OCI-LY1 (cell line): ENCODE measurements around the gene DYDC2.

Source experiments
- H2AFZ ChIP-seq: fragments of 200-600 bp; sonication (generic), shearing (Covaris generic); 2 replicates; pipeline ENCODE4 v1.6.0; 2014; ENCODE audit warnings: antibody characterized with exemption, mild to moderate bottlenecking, low read length
- H3F3A ChIP-seq: fragments of 200-600 bp; sonication (generic), shearing (Covaris generic); 2 replicates; pipeline ENCODE4 v1.6.0; 2014; ENCODE audit warnings: mild to moderate bottlenecking, antibody characterized with exemption, low read length, moderate library complexity; ENCODE audit not compliant: insufficient read depth
- H3K27ac ChIP-seq: fragments of 200-600 bp; sonication (generic); 2 replicates; pipeline ENCODE4 v1.5.1; 2014; ENCODE audit warnings: low read length, mixed run types, mild to moderate bottlenecking, low read depth; ENCODE audit not compliant: poor library complexity, severe bottlenecking
- H3K27me3 ChIP-seq: fragments of 200-600 bp; sonication (generic); 2 replicates; pipeline ENCODE4 v1.6.0; 2014; ENCODE audit warnings: antibody characterized with exemption, mild to moderate bottlenecking, low read length, moderate library complexity; ENCODE audit not compliant: insufficient read depth
- H3K36me3 ChIP-seq: fragments of 200-600 bp; sonication (generic); 2 replicates; pipeline ENCODE4 v1.6.1; 2014; ENCODE audit warnings: mild to moderate bottlenecking, antibody characterized with exemption, low read length, moderate library complexity, mixed read lengths; ENCODE audit not compliant: insufficient read depth
- H3K4me1 ChIP-seq: fragments of 200-600 bp; sonication (generic); 2 replicates; pipeline ENCODE4 v1.5.1; 2014; ENCODE audit warnings: mild to moderate bottlenecking, low read length, moderate library complexity; ENCODE audit not compliant: insufficient read depth, severe bottlenecking
- H3K4me2 ChIP-seq: fragments of 200-600 bp; sonication (generic), shearing (Covaris generic); 2 replicates; pipeline ENCODE4 v1.6.1; 2014; ENCODE audit warnings: low read length
- H3K4me3 ChIP-seq: fragments of 200-600 bp; sonication (generic); 2 replicates; pipeline ENCODE4 v1.5.1; 2014; ENCODE audit warnings: low read length, low read depth, mild to moderate bottlenecking, mixed read lengths; ENCODE audit not compliant: poor library complexity, severe bottlenecking
- H3K79me2 ChIP-seq: fragments of 200-600 bp; shearing (Covaris generic); 2 replicates; pipeline ENCODE4 v1.6.1; 2016; ENCODE audit warnings: mixed run types, low read length, mixed read lengths; ENCODE audit not compliant: insufficient read depth
- H3K9ac ChIP-seq: fragments of 200-600 bp; sonication (generic), shearing (Covaris generic); 2 replicates; pipeline ENCODE4 v1.6.1; 2014; ENCODE audit warnings: mild to moderate bottlenecking, low read length, mixed read lengths
- H3K9me2 ChIP-seq: fragments of 200-600 bp; sonication (generic), shearing (Covaris generic); 2 replicates; pipeline ENCODE4 v1.6.1; 2014; ENCODE audit warnings: low read depth, mild to moderate bottlenecking, low read length, mixed read lengths
- H3K9me3 ChIP-seq: fragments of 200-600 bp; shearing (Covaris generic); 2 replicates; pipeline ENCODE4 v1.6.1; 2014; ENCODE audit warnings: low read length, mixed read lengths
- H4K20me1 ChIP-seq: fragments of 200-600 bp; sonication (generic), shearing (Covaris generic); 2 replicates; pipeline ENCODE4 v1.6.0; 2016; ENCODE audit warnings: mild to moderate bottlenecking, low read length; ENCODE audit not compliant: insufficient read depth
- CTCF ChIP-seq: fragments of 200-600 bp; sonication (generic), shearing (Covaris generic); IDR thresholded peaks from 2 replicates; pipeline ENCODE4 v1.5.1; 2017; ENCODE audit warnings: mild to moderate bottlenecking, antibody characterized with exemption, low read length, moderate library complexity, mixed read lengths
- EZH2 ChIP-seq: fragments of 200-600 bp; sonication (generic), shearing (Covaris generic); IDR thresholded peaks from 2 replicates; pipeline ENCODE4 v1.8.0; 2017; ENCODE audit warnings: borderline replicate concordance, mixed run types, mild to moderate bottlenecking, antibody characterized with exemption, low read length, moderate library complexity, mixed read lengths

DYDC2 gene

GRCh38 chr10:80408242-80409101 is 51.9 kb downstream of the DYDC2 start, which contains the start of gene PRXL2A:
Gene PRXL2A (plus strand): TSS chr10:80408551. CDS start chr10:80420468, 11,917 bp downstream.
- peaks cover 20% of the 10 kb centered on the region for H3K4me1 ChIP-seq
- TF ChIP-seq EZH2 (no peak), CTCF (no peak)
- peak within 1 kb of the TSS; percentile 69 for H3K4me3 ChIP-seq
- H3K27me3 ChIP-seq, result no peaks in the 10 kb centered on the region
- H3K9me3 ChIP-seq, result no peaks in the 10 kb centered on the region
- no peaks in the 10 kb centered on the region for H4K20me1 ChIP-seq
- peak within 1 kb of the TSS; percentile 97 for H2AFZ ChIP-seq
- no peaks in the 10 kb centered on the region for H3F3A ChIP-seq
- H3K27ac ChIP-seq, result no peak within 1 kb of the TSS
- H3K36me3 ChIP-seq, result no peaks in the 10 kb centered on the region
- H3K4me2 ChIP-seq, result peak within 1 kb of the TSS; percentile 91
- H3K9ac ChIP-seq, result peak within 1 kb of the TSS; percentile 71
- H3K79me2 ChIP-seq, result no peaks in the 10 kb centered on the region
- no peaks in the 10 kb centered on the region for H3K9me2 ChIP-seq

- H2AFZ ChIP-seq, result no peak overlapping the region
These were observed 52.5 kb downstream of the DYDC2 start for GRCh38 chr10:80409121-80409520.

GRCh38 chr10:80410122-80410521 is 53.5 kb downstream of the DYDC2 start:
- Histone ChIP-seq H3F3A (no peaks in the 10 kb centered on the region), H3K9me3 (no peaks in the 10 kb centered on the region), H3K4me1 (peaks cover 20% of the 10 kb centered on the region), H3K36me3 (no peaks in the 10 kb centered on the region), H3K9me2 (no peaks in the 10 kb centered on the region), H3K4me3 (no peak overlapping the region), H3K27ac (no peak overlapping the region), H3K9ac (no peak overlapping the region), H2AFZ (no peak overlapping the region), H3K79me2 (no peaks in the 10 kb centered on the region), H3K27me3 (no peaks in the 10 kb centered on the region), H4K20me1 (no peaks in the 10 kb centered on the region), H3K4me2 (no peak overlapping the region; the same call in 1 of the 2 replicates)
- TF ChIP-seq EZH2 (no peak), CTCF (no peak)

More at GRCh38 chr10:80409121-80409520, 52.5 kb downstream of the DYDC2 start:
- H3K27ac ChIP-seq, result no peak overlapping the region
- peaks cover 20% of the 10 kb centered on the region for H3K4me1 ChIP-seq
- no peaks in the 10 kb centered on the region for H3K79me2 ChIP-seq
- peak overlapping the region; percentile 71 for H3K9ac ChIP-seq
- TF ChIP-seq EZH2, result no peak
- TF ChIP-seq CTCF, result no peak
- H3F3A ChIP-seq, result no peaks in the 10 kb centered on the region
- H3K36me3 ChIP-seq, result no peaks in the 10 kb centered on the region
- no peaks in the 10 kb centered on the region for H3K9me2 ChIP-seq
- H3K27me3 ChIP-seq, result no peaks in the 10 kb centered on the region
- H3K4me3 ChIP-seq, result peak overlapping the region; percentile 69
- H3K9me3 ChIP-seq, result no peaks in the 10 kb centered on the region
- H3K4me2 ChIP-seq, result peak overlapping the region; percentile 91
- H4K20me1 ChIP-seq, result no peaks in the 10 kb centered on the region
